Measurements from ENCODE around the gene CCDC40.

- no peak for TF ChIP-seq POLR2A (IDR thresholded peaks at IDR 0.05)
- no peak for TF ChIP-seq CTCF (IDR thresholded peaks at IDR 0.05)
These were observed 72.7 kb downstream of the CCDC40 start for GRCh38 chr17:80109066-80109660.

All from adrenal gland (tissue), 5 donors.